ENCODE results near the gene UCMA.

The UCMA gene

GRCh38 chr10:13190816-13191215, 43.4 kb downstream of the UCMA start:
- no peak for DNase-seq (ENCODE audit: insufficient read length, low spot score)
- FAIRE-seq, result no peak

GRCh38 chr10:13189961-13190360, 44.2 kb downstream of the UCMA start:
- DNase-seq (ENCODE audit: insufficient read length, low spot score), result no peak

GRCh38 chr10:13188593-13188992, 45.6 kb downstream of the UCMA start:
- DNase-seq (ENCODE audit: insufficient read length, low spot score) (no peak), FAIRE-seq (no peak)

More at GRCh38 chr10:13189961-13190360, 44.2 kb downstream of the UCMA start:
- no peak for FAIRE-seq

- no peak for DNase-seq (ENCODE audit: insufficient read length, low spot score)
- FAIRE-seq, result no peak
Measured at GRCh38 chr10:13187135-13187534, 47.0 kb downstream of the UCMA start.

GRCh38 chr10:13184730-13185514, 49.3 kb downstream of the UCMA start:
- no peak for FAIRE-seq
- DNase-seq (ENCODE audit: insufficient read length, low spot score), result no peak

GRCh38 chr10:13184276-13184675, 49.9 kb downstream of the UCMA start:
- DNase-seq (ENCODE audit: insufficient read length, low spot score) (no peak), FAIRE-seq (no peak)

- FAIRE-seq (no peak), DNase-seq (ENCODE audit: insufficient read length, low spot score) (no peak)
Measured at GRCh38 chr10:13183625-13184024, 50.5 kb downstream of the UCMA start.

- DNase-seq (ENCODE audit: insufficient read length, low spot score), result no peak
- no peak for FAIRE-seq
Measured at GRCh38 chr10:13182424-13182823, 51.8 kb downstream of the UCMA start.

GRCh38 chr10:13180788-13181187, 53.4 kb downstream of the UCMA start:
- FAIRE-seq (no peak), DNase-seq (ENCODE audit: insufficient read length, low spot score) (no peak)

GRCh38 chr10:13173616-13174015, 60.6 kb downstream of the UCMA start:
- DNase-seq (ENCODE audit: insufficient read length, low spot score), result no peak
- FAIRE-seq, result no peak

Data from HTR-8/SVneo (cell line).